Stimulated activated CD4-positive, alpha-beta T cell treated with anti-CD3 and anti-CD28 coated beads, TNF-alpha, amount 100 ng/mL, for 4 hours (primary cell): ENCODE results near the gene MGAM2.

ENCODE experiments used
- DNase-seq, 3 experiments: peaks; one replicate each; pipeline ENCODE4 v3.0.0-alpha.2; 2020; ENCODE audit warnings: low read depth in 3 of 3

Gene MGAM2

GRCh38 chr7:142120524-142120923 lies 9.0 kb downstream of the MGAM2 start:
- no peak for DNase-seq

GRCh38 chr7:142123184-142123583 lies 11.7 kb downstream of the MGAM2 start:
- DNase-seq, result no peak

DNA sequence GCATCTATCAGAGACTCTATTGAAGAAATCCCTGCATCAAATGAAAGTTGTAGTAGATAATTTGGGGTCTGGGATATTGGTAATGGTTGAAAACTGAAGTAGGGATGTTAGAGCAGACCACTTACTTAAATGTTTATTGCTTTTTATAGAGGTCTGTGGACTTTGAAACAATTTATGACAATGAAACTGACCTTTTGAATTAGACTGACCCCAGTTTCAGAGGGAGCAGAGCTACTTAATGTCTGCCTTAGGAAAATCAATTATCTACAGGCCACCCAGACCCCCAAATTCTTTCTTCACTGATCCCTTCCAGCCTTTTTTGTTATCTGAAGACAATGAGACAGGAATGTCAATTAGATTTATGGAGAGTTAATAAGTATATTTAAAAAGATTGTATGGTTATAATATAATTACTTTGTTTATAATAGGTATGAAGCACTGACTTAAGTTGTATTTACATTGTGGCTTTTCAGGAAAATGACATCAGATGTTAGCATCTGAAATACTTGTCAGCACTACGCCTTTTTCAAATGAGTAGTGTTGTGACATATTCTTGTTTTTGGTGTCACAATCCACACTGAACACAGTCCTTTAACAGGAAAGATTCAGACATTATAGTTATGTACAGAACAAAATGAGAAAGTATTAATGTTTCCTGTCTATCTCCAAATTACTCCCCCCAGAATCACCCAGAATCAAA lies 13.9 kb downstream of the MGAM2 start:
- no peak for DNase-seq

DNA sequence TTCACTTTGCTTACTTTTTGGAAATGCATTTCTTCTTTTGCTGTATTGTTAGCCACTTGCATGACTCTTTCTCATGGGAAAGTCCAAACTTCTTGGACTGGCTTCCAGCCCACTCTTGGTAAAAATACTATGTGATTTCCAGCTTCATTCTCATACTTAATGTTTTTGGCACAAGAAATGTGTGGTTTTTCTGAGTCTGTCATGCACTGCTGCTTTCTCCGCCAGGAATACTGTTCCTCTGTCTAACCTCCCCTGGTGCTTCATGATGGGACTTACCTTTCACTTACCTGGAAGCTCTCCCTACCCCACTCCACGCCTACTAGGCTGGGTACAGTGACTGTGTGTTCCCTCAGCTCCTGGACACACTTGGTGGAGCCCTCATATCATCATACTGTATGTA lies 18.7 kb downstream of the MGAM2 start:
- DNase-seq, result no peak

GRCh38 chr7:142131439-142132185 lies 20.1 kb downstream of the MGAM2 start:
- no peak for DNase-seq

DNA sequence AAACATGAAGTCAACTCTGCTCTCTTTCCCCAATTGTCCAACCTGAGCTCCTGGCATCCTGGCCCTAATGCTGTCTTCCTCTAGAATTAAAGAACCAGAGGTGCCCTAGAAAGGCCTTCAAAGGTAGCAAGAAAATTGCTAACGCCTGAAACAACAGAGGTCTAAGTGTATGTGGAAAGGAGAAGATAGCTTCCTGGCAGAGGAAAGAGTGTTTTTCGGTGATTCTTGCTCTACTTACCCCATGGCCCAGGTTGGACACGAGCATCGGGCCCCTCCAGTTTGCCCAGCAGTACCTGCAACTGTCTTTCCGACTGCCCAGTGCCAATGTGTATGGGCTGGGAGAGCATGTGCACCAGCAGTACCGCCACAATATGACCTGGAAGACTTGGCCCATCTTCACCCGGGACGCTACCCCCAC lies 22.2 kb downstream of the MGAM2 start:
- DNase-seq, result no peak

DNA sequence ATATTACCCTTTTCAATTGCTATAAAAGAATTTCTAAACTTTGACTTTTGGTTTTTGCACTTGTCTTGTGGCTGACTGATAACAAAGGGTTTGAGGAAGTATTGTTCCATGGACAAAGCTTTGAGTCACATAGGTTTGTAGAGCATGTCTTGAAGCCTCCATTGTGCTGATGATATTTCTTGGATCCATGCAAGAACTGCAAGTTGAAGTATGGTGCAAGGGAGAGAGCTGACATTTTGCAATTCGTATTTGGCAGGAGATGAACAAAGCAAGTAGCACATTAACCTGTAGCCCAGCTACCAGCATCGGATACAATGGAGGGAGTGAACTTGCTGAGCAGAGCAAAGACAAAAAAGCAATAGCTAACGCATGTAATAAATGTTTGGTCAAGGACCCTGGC lies 23.4 kb downstream of the MGAM2 start:
- no peak for DNase-seq

- DNase-seq, result no peak
Observed at GRCh38 chr7:142138996-142139395, 27.5 kb downstream of the MGAM2 start.

DNA sequence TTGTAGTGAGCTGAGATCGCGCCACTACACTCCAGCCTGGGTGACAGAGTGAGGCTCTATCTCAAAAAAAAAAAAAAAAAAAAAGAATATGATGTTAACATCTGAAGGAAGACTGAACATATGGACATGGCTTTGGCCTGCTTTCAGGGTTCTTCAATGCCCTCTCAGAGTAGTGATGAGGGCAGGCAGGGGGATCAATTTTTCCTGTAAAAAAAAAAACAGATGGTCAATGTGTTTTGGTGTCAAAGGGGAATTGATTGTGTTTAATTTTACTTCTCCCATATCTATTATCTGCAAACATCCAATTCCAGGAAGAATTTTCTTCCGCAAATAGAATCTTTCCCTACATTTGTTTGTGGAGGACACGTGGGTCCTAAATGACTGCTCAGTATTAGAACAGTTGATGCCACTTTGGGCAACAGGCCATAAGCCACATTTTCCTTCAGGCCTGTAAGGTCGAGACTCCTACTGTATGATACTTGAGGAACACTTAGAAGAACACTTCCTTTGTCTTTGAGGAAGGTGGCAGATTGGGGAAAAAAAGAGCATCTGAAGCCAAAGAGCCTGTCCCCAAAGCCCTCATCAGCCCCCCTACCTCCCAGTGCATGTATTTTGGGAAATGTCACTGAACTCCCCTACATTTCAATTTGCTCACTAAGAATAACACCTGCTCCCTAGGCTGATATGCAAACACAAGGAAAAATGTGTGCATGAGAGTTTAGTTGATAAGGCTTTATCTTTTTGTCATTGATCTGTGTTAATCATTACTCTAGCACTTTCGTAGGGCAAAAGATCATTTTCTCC lies 28.3 kb downstream of the MGAM2 start:
- DNase-seq, result no peak

DNA sequence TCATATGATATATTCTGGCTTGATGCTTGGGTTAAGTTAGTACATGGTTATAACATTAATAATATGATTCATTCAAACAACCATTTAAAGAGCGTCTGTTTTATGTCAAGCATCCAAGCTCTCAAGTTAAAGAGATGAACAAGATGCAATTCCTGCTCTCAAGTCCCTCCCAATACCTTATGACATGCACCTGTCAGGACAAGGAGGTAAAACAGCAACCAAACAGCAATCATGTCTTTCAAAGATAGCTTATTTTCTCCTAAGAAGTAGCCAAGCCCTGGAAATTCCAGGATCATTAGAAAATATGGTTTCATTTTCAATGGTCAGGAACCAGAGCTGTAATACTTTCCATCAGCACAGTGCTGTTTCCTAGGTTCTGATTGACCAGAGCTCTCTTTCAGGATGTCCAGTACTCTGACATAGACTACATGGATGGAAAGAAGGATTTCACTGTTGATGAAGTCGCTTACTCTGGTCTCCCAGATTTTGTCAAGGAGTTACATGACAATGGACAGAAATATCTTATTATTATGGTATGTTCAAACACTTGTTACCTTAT lies 29.0 kb downstream of the MGAM2 start:
- DNase-seq, result no peak

GRCh38 chr7:142142702-142143101 lies 31.2 kb downstream of the MGAM2 start:
- no peak for DNase-seq

DNA sequence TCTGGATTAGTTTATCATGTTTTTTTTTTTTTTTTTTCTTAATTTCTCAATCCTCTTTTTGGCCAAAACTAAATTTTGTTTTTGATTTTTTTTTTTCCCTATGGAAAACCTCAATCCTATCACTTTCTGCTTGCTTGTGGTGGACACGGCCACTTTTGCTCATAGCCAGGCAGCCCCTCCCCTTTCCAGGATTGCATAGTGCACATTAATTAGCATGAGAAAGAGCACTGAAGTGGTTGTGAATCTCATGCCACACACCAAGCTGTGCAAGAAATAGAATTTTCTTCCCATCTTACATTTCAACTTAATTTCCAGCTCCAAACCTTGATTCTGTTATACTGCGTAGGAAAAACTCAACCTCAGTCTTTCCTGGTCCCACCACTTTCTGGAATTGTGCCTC lies 34.6 kb downstream of the MGAM2 start:
- DNase-seq, result no peak

- no peak for DNase-seq
Observed at GRCh38 chr7:142150356-142150755, 38.8 kb downstream of the MGAM2 start.

DNA sequence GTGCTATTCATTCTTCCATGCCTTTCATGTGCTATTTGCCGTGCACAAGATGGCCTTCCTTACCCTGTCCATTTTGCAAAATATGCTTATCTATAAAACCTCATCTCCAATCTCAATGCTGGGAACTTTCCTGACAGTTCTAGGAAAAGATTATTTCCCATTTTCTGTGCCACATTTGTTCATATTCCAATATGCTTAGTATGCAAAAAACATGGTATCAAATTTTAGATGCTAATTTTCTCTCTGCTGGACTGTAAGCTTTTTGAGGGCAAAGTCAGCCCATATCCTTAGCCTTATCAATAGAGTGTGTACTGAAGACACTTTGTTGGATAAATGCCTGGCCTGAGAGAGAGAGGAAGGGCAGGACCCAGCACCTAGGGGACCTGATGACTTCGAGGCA lies 39.4 kb downstream of the MGAM2 start:
- no peak for DNase-seq

- no peak for DNase-seq
Observed at GRCh38 chr7:142152076-142152475, 40.6 kb downstream of the MGAM2 start.

DNA sequence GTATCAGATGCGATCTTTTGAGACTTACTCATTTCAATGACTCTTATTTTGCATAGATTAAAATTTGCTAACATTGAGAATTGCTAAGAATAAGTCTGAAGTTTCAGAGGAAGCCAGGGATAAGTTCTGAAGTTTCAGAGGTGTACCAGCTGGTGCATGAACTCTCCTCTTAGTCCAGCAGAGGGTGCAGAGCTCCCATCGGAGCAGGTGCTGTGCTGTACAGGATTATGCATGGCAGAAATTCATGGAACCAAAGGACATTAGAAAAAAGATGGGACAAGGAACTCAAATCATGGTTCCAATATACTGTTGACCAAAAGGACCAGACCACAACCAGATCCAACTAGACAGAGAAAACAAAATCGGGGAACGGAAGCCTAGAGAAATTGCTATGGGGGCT lies 41.9 kb downstream of the MGAM2 start:
- DNase-seq, result no peak

- DNase-seq, result no peak
Observed at GRCh38 chr7:142158736-142159496, 47.4 kb downstream of the MGAM2 start.

DNA sequence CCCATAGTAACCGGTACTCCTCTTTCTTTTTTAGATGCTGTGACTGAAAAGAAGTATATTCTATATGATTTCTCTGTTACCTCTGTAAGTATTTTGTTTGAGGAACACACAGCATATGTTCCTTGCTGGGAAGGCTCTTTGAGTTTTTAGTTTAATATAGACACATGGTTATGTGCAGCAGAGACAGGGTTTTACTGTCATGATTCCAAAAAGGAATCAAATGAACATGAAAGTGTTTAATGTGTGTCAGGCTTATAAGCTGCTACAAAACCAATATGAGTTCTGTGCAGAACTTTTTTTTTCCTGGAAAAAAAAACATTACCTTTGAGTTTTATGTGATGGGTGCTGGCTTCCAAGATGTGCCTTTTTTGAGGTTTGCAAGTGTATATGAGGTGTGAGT lies 50.4 kb downstream of the MGAM2 start:
- DNase-seq, result no peak

DNA sequence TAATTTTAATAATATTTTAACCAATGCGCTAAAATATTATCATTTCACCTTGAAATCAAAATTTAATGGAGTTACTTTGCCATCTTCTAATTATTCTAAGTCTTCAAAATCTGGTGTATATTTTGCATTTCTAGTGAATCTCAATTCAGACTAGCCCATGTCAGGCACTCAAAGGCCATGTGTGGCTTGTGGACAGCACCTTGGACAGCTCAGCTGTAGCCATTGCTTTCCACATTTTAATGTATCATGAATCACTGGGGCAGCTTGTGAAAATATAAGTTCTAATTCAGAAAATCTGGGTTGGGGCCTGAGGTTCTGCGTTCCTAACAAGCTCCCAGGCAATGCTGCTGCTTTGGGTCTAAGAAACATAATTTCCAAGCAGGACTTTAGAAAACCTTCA lies 57.2 kb downstream of the MGAM2 start:
- no peak for DNase-seq

- no peak for DNase-seq
Observed at GRCh38 chr7:142172932-142173331, 61.4 kb downstream of the MGAM2 start.

- no peak for DNase-seq
Observed at GRCh38 chr7:142174441-142174840, 62.9 kb downstream of the MGAM2 start.

DNA sequence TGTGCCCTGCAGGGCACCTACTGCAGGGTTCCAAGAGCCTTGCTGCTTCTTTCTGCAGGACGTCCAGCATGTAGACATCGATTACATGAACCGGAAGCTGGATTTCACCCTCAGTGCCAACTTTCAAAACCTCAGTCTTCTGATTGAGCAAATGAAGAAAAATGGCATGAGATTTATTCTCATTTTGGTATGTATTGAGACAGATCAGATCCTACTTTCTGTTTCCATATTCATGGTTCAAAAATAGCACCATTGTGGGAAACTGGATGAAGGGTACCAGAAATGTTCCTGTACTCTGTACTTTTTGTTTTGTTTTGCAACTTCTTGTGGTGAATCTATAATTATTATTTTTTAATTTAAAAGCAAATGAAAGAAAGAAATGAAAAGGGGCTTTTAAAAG lies 64.1 kb downstream of the MGAM2 start:
- no peak for DNase-seq
